GM12878 (cell line): ENCODE data around the gene CSAD. TPM values are rescaled to one million over a fixed set of nuclear protein-coding genes. Genes with fewer than 3 reads are reported as not detected.
A peak's percentile ranks its signal among the peaks of the same experiment; 100 is the strongest.

Source experiments
- ATAC-seq: fragments of 200-7000 bp; cut with Tn5 transposase; 3 replicates; pipeline ENCODE4 v1.9.1; 2020; ENCODE audit warnings: mild to moderate bottlenecking, moderate library complexity
- BruUV-seq: library from RNA; stranded (reverse); fragments of 400-500 nt; replicated peaks from 2 replicates; lab custom pipeline; 2021; lab: Mats Ljungman, UMichigan
- CTCF ChIA-PET: fragments of 300-600 bp; sonication (Branson Sonifier 250); formaldehyde crosslinking; extraction: SDS; loops from one replicate; lab custom pipeline; 2021; ENCODE audit warnings: inconsistent platforms; lab: Yijun Ruan, JAX
- POLR2A ChIA-PET: fragments of 350-600 bp; formaldehyde crosslinking; extraction: SDS; loops from one replicate; lab custom pipeline; 2021; ENCODE audit warnings: inconsistent platforms; lab: Charles Lee
- RAD21 ChIA-PET: fragments of 300-600 bp; sonication (Branson Sonifier 250); formaldehyde crosslinking; loops from one replicate; lab custom pipeline; 2023; ENCODE audit warnings: antibody characterized with exemption; ENCODE audit not compliant: unreplicated experiment; lab: Charles Lee
- SMC1A ChIA-PET: fragments of 300-600 bp; sonication (Branson Sonifier 250); formaldehyde crosslinking; loops from one replicate; lab custom pipeline; 2023; ENCODE audit not compliant: unreplicated experiment, uncharacterized antibody; lab: Charles Lee
- DNase-seq: peaks from one replicate; pipeline ENCODE4 v3.0.0-alpha.2; 2011; ENCODE audit warnings: low read depth, low spot score
- FAIRE-seq: peaks from 3 replicates; lab custom pipeline; 2011; peaks lifted over from hg19 to GRCh38; lab: Jason Lieb, UNC
- H2AFZ ChIP-seq: 2 replicates; pipeline ENCODE4 v1.6.0; 2011; ENCODE audit warnings: low read depth, low read length, control low read depth; ENCODE audit not compliant: control insufficient read depth
- H3K27ac ChIP-seq: 2 replicates; pipeline ENCODE4 v1.5.1; 2011; ENCODE audit warnings: control low read depth; ENCODE audit not compliant: control insufficient read depth, insufficient read depth
- H3K27me3 ChIP-seq, 2 experiments: replicated peaks in 1 of 2; 2 replicates each; pipeline versions ENCODE4 v1.6.0 to v1.6.1; 2011; ENCODE audit warnings: low read length in 1 of 2; ENCODE audit not compliant: control insufficient read depth in 2 of 2, insufficient read depth in 2 of 2
- H3K36me3 ChIP-seq, 2 experiments: 2 replicates each; pipeline ENCODE4 v1.5.1; 2011; ENCODE audit warnings: low read length in 1 of 2; ENCODE audit not compliant: control insufficient read depth in 2 of 2, insufficient read depth in 2 of 2
- H3K4me1 ChIP-seq: 2 replicates; pipeline ENCODE4 v1.6.1; 2011; ENCODE audit warnings: mild to moderate bottlenecking, low read length, moderate library complexity, mixed read lengths; ENCODE audit not compliant: control insufficient read depth, insufficient read depth
- H3K4me2 ChIP-seq: 2 replicates; pipeline ENCODE4 v1.6.0; 2011; ENCODE audit warnings: control low read depth; ENCODE audit not compliant: control insufficient read depth, insufficient read depth
- H3K4me3 ChIP-seq: fragments of 200-600 bp; sonication (generic); 2 replicates; pipeline ENCODE4 v1.5.1; 2016
- H3K79me2 ChIP-seq: 2 replicates; pipeline ENCODE4 v1.6.0; 2011; ENCODE audit warnings: low read length; ENCODE audit not compliant: control insufficient read depth, insufficient read depth
- H3K9ac ChIP-seq: 2 replicates; pipeline ENCODE4 v1.8.0; 2011; ENCODE audit warnings: low read length, control low read depth, mixed read lengths; ENCODE audit not compliant: control insufficient read depth, insufficient read depth
- H3K9me3 ChIP-seq: replicated peaks from 3 replicates; pipeline ENCODE4 v1.5.1; 2011; ENCODE audit warnings: mild to moderate bottlenecking, low read length; ENCODE audit not compliant: control insufficient read depth, insufficient read depth
- H4K20me1 ChIP-seq: 2 replicates; pipeline ENCODE4 v1.6.0; 2011; ENCODE audit not compliant: control insufficient read depth, insufficient read depth
- CTCF ChIP-seq, 3 experiments: IDR thresholded peaks in 2 of 3; conservative IDR thresholded peaks in 1 of 3; 2 replicates each; pipeline ENCODE4 v1.5.1; 2011; ENCODE audit warnings: low read depth in 3 of 3, low read length in 3 of 3, mild to moderate bottlenecking in 3 of 3, control low read depth in 2 of 3, moderate library complexity in 2 of 3, inconsistent platforms in 1 of 3, mixed read lengths in 1 of 3; ENCODE audit not compliant: control insufficient read depth in 2 of 3, insufficient read depth in 1 of 3; ENCODE audit errors: extremely low read depth in 1 of 3
- E2F8 ChIP-seq: fragments of 450-650 bp; IDR thresholded peaks from 2 replicates; pipeline ENCODE4 v1.6.1; 2018; ENCODE audit warnings: mild to moderate bottlenecking, low read depth, moderate library complexity; ENCODE audit not compliant: partially characterized antibody
- WGBS: methylation state at CpG from one replicate; pipeline ENCODE4 v1.1.6; 2016; ENCODE audit warnings: low lambda C conversion rate; ENCODE audit not compliant: insufficient replicate concordance, insufficient coverage; ENCODE audit errors: missing lambda C conversion rate; 5-methylcytosine and 5-hydroxymethylcytosine counted together
- in situ Hi-C: fragments of 300-500 bp; cut with MboI; formaldehyde crosslinking; loops from 9 replicates; pipeline ENCODE4 v1.14.3; 2018; ENCODE audit warnings: mixed read lengths
- intact Hi-C: fragments of 100-400 bp; cut with micrococcal nuclease; formaldehyde crosslinking; loops from one replicate; pipeline ENCODE4 v1.14.2; 2022; ENCODE audit not compliant: unreplicated experiment
- polyA plus RNA-seq, 11 experiments: library from polyadenylated mRNA; depleted of rRNA in 4 of 11; unstranded in 6 of 11; stranded (reverse) in 5 of 11; fragments of >200 nt; fragmentation: Nextera tagmentation in 4 of 11; fragmentation: Illumina TruSeq in 1 of 11; extraction: Ambion mirVana in 4 of 11; extraction: Trizol in 1 of 11; gene quantifications; 1 replicate in 1 of 11; 2 replicates in 10 of 11; pipeline versions ENCODE4 v1.2.1 to v1.2.3, GENCODE V29; 2011 to 2016; ENCODE audit warnings: inconsistent platforms in 2 of 11, missing spikeins in 2 of 11, low read depth in 1 of 11
- total RNA-seq, 4 experiments: library from RNA; depleted of rRNA in 3 of 4; stranded (reverse); fragments of >200 nt in 3 of 4; fragmentation: Illumina TruSeq in 1 of 4; extraction: Trizol in 1 of 4; gene quantifications; 2 replicates each; pipeline versions ENCODE4 v1.2.1 to v1.2.3, GENCODE V29; 2013 to 2021

CSAD gene
- total and polyA plus RNA-seq, 10 of the 15 experiments (the other 5 are each of a cell fraction or from before 2014, with no cell fraction given): 1.1 to 20.4 (median 6.2) TPM

GRCh38 chr12:53185582-53186153 lies 4.9 kb upstream of the CSAD start:
- intact Hi-C loops: no loop called here

More at GRCh38 chr12:53185582-53186153, 4.9 kb upstream of the CSAD start:
- H3K4me3 ChIP-seq: no peak overlapping the region
- peaks cover 5 to 13% of the 10 kb centered on the region in 2 experiments; a peak in 3 of 4 replicates for H3K36me3 ChIP-seq
- no TSS peak for BruUV-seq
- no peaks in the 10 kb centered on the region for H3K9me3 ChIP-seq
- H3K4me1 ChIP-seq: peaks cover 3% of the 10 kb centered on the region; the same call in 1 of the 2 replicates
- no peak overlapping the region for H3K27ac ChIP-seq
- no peak for DNase-seq
- SMC1A ChIA-PET: interaction anchor here (0.6 to 1.5 kb wide), 5 partner anchors 13 to 67 kb away, joined by 3 to 15 read pairs (median 3); a partner anchor contains a TSS
- WGBS: 97% methylated on average over 3 of the region's 3 CpGs
- H3K79me2 ChIP-seq: peaks cover 22% of the 10 kb centered on the region
- no peak overlapping the region for H2AFZ ChIP-seq
- 0 out of 6 replicates have a peak, but pooled peaks of 1 of the 3 experiments have one; percentile 6 for TF ChIP-seq CTCF (IDR thresholded peaks at IDR 0.05 in 2 of 3, conservative IDR thresholded peaks at IDR 0.05 in 1 of 3; ENCODE audit: control insufficient read depth in 2 of 3, extremely low read depth in 1 of 3, insufficient read depth in 1 of 3, low read depth in 3 of 3, low read length in 3 of 3)
- no peak for TF ChIP-seq E2F8
- no peak for FAIRE-seq
- no peak for ATAC-seq
- H3K27me3 ChIP-seq: no peaks in the 10 kb centered on the region
- CTCF ChIA-PET: interaction anchor here (0.8 to 6.7 kb wide), 11 partner anchors 10 to 120 kb away, joined by 3 to 89 read pairs (median 4); no protein-coding TSS in a partner anchor
- POLR2A ChIA-PET: interaction anchor here (1.6 kb wide), 1 partner anchor 10 kb away, joined by 6 read pairs; no protein-coding TSS in a partner anchor
- H3K9ac ChIP-seq: no peak overlapping the region
- H3K4me2 ChIP-seq: no peak overlapping the region
- no peaks in the 10 kb centered on the region for H4K20me1 ChIP-seq
- in situ Hi-C loops: no loop called here
- RAD21 ChIA-PET: interaction anchor here (0.7 to 1.8 kb wide), 8 partner anchors 13 to 136 kb away, joined by 3 to 6 read pairs (median 4); a partner anchor contains a TSS
